ENCODE data around the gene FGG.

DNA sequence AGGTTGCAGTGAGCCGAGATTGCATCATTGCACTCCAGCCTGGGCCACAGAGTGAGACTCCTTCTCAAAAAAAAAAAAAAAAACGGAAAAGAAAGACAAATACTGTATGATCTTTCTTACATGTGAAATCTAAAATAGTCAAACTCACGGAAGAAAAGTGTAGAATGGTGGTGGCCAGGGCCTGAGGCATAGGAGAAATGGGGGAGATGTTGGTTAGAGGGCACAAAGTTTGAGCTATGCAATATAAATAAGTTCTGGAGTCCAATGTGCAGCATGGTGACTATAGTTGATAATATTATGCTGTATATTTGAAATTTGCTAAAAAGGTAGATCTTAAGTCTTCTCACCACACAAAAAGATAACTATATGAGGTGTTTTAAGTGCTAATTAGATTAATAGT lies 20.6 kb downstream of the FGG start:
- TF ChIP-seq, protein P1, sequence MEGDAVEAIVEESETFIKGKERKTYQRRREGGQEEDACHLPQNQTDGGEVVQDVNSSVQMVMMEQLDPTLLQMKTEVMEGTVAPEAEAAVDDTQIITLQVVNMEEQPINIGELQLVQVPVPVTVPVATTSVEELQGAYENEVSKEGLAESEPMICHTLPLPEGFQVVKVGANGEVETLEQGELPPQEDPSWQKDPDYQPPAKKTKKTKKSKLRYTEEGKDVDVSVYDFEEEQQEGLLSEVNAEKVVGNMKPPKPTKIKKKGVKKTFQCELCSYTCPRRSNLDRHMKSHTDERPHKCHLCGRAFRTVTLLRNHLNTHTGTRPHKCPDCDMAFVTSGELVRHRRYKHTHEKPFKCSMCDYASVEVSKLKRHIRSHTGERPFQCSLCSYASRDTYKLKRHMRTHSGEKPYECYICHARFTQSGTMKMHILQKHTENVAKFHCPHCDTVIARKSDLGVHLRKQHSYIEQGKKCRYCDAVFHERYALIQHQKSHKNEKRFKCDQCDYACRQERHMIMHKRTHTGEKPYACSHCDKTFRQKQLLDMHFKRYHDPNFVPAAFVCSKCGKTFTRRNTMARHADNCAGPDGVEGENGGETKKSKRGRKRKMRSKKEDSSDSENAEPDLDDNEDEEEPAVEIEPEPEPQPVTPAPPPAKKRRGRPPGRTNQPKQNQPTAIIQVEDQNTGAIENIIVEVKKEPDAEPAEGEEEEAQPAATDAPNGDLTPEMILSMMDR (IDR thresholded peaks at IDR 0.05) = no peak
- TF ChIP-seq POLR2A (IDR thresholded peaks at IDR 0.05) = no peak
- no peak for TF ChIP-seq POLR2AphosphoS5 (IDR thresholded peaks at IDR 0.05)
